Middle frontal gyrus (tissue), 1 donor: ENCODE results near the gene LDB1.
A peak's percentile ranks its signal among the peaks of the same experiment; 100 is the strongest.

Source experiments
- DNase-seq: peaks from one replicate; pipeline ENCODE4 v3.0.0-alpha.2; 2015; ENCODE audit warnings: low spot score; ENCODE audit errors: extremely low spot score

LDB1 gene

DNA sequence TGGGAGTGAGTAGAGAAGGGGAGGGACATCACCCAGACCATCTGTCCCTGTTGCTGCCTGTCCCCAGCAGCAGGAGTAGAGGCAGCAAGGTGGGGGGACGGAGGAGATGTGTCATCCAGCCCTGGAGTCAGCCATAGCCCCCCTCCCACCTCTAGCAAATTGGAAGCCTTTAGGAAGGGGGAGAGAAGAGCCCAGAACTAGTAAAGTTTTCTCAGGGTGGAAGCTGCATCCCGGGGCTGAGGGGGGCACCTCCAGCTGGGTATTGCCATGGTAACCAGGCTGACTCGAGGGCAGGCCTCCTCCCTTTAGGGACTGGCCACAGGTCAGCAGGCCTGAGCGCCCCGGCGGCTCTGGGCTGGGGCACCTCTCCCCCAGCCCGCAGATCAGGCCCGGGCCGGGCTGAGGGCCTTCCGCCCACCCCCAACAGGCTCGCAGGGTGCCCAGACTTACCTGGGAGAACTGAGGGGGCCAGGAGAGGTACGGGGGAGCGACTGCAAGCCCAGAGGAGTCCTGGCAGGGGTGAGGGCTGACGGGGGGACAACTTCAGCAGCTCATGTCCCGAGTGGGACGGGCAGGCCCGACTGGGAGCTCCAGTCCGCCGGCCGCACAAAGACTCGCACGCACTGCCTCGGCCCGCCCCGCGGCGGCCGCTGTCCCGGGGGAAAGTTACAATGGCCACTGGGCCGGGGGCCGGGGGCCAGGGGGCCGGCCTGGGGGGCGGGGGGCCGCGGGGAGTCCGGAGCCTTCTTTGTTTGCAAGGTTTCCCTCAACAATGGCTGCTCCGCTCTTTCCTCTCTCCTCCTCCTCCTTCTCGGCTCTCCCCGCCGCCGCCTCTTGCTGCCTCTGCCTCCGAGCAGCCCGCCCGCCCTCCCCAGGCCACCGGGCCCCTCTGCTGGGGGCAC, 6.0 kb downstream of the LDB1 start:
- no peak for DNase-seq

DNA sequence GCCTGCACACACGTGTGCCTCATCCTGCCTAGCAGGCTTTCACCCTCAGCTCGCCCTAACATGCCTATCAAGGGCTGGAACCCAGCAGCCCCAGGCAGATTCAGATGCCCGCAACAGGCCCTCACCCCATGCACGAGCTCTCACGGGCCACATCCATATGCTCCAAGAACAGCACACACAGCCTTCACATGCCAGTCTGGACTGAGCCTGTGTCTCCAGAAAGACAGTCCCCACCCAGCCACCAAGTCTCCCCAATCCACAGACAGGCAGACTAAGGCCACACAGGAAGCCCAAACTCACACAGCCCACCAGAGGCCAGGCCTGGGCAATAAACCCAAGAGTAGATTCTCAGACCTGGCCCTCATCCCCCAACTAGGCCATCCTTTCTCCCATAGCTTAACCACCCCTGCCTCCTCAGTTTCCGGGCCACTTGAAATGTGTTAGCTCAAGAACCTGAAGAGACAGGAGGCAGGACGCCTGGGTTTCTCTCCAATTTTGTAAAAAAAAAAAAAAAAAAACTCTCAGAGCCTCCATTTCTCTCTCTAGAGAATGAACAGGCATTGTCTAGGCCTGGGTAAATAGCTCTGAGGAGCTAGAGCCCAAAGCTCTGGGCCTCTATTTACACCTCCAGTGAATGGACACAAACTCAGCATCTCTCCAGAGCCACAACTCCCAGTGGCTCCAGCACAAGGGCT, 6.8 kb downstream of the LDB1 start:
- no peak for DNase-seq

DNA sequence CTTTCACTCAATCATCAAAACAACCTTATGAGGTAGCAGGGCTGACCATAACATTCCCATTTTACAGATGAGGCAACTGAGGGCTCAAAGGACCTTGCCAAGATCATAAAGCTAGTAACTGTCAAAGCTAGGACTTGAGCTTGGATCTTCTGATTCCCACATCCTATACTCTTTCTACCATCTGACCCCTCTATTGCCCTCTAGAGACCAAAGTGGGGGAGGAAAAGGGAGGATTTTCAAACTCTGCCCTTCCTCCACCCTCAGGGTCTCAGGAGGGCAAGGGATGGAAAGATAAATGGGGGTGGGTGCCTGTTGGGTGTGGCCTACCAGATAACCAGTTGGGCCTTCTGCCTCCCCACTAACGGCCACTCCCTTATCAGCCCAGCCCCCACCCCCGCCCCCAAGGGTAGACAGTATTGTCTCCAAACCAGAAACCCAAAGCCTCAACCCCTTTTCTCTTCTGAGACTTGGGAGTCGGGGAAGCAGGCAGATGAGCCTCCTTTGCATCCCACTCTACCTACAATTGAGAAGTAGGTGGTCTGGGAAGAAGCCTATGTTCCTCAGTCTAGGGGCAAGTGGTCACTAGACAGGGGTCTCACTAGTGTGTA, 7.9 kb downstream of the LDB1 start:
- no peak for DNase-seq

DNA sequence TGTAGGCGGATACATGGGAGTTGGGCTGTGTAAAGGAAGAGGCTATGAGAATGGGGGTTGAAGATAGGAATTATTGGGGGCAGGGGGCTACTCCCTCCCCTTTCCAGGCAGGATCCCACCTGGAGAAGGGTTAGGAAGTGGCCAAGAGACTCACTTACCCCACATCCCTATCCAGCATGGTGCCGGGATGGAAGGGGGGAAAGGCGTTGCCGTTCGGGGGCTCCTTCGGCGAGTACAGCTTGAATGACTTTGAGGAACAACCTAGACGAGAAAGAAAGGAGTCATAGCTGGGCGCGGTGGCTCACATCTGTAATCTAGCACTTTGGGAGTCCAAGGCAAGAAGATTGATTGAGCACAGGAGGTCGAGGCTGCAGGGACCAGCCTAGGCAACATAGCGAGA, 8.9 kb downstream of the LDB1 start:
- no peak for DNase-seq

DNA sequence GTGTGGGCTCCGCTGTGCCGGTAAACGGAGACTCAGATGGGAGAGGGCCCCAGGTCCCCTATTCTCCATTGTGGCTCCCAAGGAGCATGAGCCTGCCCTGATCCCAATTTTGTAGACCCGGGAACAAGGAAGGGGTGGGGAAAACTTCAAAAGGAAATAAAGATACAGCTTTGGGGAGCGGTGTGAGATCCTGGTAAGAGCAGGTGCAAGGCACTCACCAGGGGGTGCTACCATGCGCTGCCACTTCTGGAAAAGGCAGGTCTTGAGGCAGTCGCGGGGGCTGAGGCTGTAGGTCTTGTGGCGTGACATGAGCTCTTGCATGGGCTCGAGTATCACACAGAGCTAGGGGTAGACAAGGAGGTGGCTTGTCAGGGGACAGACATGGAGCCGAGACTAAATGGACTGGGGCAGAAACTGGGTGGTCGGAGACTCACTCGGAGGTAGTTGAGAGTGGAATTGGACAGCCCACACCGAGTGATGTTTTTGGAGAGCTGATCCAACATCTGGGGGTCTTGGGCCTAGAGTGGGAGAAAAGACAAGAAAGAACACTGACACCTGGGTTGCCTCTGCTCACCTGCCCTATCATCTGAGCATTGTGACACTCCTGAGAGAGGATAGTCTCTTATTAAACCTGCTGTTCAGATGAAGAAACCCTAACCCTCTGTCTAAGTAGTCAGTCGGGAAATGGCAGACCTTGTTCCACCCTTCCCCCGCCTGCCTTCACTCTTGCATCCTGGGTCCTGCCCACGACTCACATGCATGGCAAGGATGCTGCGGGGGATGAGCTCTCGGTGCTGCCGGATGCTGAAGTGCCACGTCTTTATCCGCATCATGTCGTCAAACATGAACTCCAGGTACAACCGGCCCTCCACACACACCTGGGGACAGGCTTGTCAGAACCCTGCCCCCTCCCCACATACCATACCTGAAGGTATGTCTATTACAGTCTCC, 10.7 kb downstream of the LDB1 start:
- DNase-seq = no peak

DNA sequence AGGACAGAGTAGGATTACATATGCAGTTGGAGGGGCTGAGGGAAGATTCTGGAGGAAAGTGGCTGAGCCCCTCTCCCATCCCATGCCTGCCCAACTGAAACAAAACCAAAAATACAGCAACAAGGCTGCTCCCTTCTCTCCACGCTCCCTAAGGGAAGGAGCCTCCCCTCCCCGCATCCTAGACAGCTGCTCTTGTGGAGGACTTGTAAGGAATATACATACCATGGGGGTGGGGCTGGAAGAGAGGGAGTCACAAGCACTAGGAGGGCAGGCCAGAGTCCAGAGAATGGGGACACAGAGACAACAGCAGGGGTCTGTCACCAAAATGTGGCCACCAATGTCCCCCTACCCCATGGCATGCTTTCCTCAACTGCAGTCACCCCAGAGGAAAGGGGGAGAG, 13.2 kb downstream of the LDB1 start:
- no peak for DNase-seq

DNA sequence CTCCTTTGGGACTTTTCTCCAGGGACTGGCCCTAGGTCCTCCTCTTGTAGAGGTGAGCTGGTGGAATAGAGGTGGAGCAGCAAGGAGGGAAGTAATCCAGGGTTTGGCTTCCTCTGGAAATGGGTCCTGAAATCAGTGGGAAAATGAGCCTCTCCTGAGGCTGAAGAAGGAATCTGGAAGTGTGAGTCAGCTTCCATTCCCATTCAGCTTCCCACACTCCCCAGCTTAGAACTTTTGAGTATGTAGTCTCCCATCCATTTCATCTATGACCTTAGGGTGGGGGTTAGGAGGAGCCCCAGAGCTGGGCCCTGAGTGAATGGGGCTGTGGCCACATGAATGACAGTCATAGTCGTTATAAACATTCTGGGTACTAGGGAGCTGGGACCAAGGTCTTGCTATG, 17.7 kb downstream of the LDB1 start:
- no peak for DNase-seq

DNA sequence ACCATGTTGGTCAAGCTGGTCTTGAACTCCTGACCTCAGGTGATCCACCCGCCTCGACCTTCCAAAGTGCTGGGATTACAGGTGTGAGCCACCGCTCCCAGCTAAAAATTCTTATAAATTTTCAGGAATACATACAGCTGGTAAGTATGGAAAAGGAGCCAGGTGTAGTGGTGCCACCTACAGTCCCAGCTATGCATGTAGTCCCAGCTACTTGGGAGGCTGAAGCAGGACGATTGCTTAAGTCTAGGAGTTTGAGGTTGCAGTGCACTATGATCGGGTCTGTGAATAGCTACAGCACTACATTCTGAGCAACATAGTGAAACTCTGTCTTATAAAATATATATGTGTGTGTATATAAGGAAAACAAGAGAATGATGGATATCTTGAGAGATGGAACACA, 19.0 kb downstream of the LDB1 start:
- no peak for DNase-seq

DNA sequence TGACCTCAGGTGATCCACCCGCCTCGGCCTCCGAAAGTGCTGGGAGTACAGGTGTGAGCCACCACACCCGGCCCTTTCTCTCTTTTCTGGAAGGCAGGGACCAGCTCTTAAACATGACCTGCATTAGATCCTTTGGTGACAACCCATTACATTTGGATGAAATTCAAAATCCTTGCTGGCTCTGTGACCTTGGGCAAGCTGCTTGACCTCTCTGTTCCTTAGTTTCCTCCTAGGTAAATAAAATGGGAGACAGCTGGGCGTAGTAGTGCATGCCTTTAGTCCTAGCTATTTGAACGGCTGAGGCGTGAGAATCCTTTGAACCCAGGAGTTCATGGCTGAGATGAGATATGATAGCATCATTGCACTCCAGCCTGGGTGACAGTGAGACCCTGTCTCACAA, 23.7 kb downstream of the LDB1 start:
- DNase-seq = no peak

DNA sequence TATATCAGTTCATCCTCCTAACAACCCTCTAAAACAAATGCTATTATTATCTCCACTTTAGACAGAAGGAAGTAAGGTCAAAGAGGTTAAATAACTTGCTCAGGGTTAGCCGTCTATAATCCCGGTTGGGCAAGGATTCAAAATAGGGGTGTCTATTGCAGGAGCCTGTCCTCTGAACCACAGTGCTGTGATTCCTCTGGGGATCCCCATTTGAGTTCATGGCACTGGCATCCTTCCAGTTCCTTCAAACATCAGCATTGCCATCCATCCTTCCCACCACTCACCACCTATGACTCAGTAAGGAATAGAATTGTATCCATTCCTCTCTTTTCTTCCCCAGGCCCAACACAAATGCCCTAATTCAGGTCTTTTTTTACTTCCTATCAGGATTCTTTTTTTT, 29.4 kb downstream of the LDB1 start:
- DNase-seq = no peak

DNA sequence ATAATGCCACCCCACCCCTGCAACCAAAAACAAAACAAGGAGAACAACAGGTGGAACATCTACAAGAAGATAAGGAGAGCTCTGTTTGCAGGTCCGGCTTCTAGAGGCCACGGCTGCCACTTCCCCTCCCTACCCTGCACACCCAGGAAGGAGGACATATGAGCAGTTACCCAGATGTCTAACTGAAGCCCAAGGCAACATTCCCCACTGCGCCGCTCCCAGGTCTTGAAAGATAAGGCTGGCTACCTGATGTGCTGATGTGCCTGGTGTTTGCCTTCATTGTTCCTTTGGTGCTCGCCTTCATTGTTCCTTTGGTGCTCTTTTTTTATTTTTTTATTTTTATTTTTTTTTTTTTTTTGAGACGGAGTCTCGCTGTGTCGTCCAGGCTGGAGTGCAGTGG, 34.0 kb downstream of the LDB1 start:
- no peak for DNase-seq

DNA sequence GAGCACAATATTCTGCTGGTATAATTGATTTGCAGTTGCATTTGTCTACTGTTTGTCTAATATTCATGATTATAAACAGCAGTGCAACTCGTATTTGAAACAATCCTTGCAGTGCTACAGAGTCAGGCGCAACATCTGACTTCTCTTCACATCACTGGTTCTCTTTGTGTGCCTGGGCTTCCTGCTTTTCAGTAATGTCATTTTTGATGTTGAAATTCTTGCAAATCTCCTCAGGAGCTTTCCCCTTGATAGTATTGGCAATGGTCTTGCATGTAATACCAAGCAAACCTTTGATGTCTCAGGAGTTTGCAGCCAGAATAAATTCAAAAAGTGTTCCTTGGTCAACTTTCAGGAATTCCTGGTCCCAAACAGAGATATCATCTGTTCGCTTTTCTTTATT, 34.8 kb downstream of the LDB1 start:
- DNase-seq = no peak

DNA sequence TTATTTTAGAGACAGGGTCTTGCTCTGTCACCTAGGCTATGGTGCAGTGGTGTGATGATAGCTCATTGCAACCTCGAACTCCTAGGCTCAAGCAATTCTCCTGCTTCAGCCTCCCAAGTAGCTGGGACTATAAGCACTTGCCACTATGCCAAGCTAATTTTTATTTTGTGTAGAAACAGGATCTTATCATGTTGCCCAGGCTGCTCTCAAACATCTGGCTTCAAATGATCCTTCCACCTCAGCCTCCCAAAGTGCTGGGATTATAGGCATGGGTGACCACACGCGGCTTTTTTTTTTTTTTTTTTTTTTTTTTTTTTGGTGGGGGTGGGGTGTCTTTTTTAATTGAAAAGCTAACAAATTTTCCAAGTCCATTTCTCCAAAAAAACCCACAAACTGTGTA, 36.6 kb downstream of the LDB1 start:
- no peak for DNase-seq

DNA sequence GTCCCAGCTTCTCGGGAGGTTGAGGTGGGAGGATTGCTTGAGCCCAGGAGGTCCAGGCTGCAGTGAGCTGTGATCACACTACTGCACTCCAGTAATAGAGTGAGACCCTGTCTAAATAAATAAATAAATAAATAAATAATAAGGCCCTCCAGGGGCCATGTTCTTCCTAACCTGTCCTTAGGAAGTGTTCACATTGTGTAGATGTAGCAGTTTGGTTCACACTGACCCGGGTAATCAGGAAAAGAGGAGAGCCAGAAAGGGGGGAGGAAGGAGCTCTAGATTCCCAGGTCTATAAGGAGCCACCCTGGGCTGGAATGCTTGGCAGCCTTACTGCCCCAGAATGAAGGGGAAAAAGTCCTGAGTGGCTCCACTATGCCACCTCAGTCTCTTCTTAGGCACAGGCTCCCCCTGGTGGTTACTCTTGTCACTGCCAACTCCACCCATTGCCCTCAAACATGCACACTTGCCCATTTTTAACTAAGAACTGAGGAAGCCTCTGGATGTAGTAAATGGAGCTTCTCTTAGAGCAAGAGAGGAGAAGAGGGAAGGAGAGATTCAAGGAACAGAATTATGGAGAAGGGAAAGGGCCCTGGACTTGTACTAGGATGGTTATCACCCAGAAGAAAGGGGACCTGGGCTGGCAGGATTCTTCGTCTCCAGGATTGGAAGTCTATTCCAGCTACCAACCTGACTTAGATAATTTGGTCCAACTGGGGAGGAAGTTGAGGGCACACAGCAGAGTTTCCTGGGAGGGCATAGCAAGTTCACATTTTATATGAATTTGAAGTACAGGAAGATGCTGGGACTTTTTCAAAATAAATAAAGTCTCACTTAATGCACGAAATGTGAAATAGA, 47.3 kb downstream of the LDB1 start:
- DNase-seq = peak; percentile 71

DNA sequence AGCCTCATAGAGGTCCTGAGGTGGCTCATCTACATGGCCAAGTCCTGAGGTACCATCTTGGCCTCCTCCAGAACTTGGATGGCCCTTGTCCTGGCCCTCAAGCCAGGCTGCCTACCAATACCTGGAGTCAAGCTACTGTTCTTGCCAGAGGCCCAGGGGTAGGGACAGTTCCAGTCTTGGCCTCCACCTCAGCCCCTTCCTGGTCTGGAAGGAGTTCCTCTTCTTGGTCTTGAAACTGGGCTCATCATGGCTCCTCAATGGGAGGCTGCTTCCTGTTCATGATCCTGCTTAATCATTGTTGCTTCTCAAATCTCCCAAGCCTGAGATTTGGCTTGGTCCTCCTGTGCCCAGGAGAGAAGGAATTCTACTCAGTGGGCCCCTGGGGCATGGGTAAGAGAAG, 51.1 kb downstream of the LDB1 start:
- no peak for DNase-seq

DNA sequence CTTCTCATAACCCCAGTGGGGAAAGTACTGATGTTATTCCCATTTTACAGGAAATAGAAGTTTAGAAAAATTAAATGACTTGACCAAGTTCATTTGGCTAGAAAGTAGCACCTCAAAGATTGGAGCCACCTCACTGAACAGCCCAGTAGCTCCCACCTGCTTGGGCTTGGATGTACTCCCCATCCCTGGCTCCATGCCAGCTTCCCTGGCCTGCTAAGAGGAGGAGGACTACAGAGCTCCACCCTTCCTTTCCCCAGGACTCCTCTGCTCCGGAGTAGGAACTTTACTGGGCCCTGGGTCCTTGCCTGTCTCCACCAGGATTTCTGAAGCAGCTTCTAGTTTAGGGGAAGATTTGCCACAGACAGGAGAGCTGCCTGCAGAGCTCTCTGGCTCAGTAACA, 52.0 kb downstream of the LDB1 start:
- DNase-seq = no peak

DNA sequence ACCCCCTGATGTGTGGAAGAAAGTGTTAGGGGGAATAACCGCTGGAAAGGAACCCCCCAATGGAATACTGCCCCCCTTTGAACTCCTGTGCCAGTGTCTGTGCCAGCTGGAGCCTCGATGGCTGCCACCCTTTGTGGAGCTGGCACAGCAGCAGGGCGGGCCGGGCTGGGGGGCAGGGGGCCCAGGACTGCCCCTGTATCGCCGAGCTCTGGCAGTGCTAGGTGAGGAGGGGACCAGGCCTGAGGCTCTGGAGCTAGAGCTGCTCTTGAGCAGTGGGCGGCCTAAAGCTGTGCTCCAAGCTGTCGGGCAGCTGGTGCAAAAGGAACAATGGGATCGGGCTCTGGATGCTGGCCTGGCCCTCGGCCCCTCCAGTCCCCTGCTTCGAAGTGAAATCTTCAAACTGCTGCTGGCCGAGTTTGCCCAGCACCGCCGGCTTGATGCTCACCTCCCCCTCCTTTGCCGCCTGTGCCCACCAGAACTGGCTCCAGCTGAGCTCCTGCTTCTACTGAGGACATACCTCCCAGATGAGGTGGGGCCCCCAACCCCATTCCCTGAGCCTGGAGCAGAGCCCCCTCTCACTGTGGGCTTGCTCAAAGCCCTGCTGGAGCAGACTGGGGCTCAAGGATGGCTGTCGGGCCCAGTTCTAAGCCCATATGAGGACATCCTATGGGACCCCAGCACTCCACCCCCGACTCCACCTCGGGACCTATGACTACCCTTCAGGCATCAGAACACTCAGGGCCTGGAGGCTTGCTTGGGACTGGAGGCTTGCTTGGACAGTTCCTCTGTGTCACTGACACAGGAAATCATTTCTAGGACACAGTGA, 52.9 kb downstream of the LDB1 start:
- no peak for DNase-seq

DNA sequence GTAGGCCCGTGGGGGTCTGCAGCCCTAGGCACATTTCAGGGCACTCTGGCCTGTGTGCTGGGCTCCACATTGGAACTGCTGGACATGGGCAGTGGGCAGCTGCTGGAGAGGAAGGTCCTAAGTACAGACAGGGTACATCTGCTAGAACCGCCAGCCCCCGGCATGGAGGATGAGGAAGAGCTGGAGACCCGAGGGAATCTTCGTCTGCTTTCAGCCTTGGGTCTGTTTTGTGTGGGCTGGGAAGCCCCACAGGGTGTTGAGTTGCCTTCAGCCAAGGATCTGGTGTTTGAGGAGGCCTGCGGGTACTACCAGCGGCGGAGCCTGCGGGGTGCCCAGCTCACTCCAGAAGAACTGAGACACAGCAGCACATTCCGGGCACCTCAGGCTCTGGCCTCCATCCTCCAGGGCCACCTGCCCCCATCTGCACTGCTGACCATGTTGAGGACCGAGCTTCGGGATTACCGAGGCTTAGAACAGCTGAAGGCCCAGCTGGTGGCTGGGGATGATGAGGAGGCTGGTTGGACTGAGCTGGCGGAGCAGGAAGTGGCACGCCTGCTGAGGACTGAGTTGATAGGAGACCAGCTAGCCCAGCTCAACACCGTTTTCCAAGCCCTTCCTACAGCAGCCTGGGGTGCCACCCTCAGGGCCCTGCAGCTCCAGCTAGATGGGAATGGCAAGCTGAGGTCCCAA, 53.6 kb downstream of the LDB1 start:
- no peak for DNase-seq
